Endometrial microvascular endothelial cells (primary cell): ENCODE results near the gene DUSP23. TPM values are rescaled to one million over a fixed set of nuclear protein-coding genes. Genes with fewer than 3 reads are reported as not detected.

Experiments used
- in situ Hi-C: cut with HindIII; loops from 2 replicates; pipeline ENCODE4 v1.10.0; 2017; ENCODE audit warnings: low sequenced_read_pairs, low pct_unique_long_range_greater_than_20kb; ENCODE audit errors: inconsistent ontology term
- total RNA-seq: library from RNA; depleted of rRNA; stranded (reverse); fragments of >200 nt; gene quantifications from one replicate; pipeline ENCODE4 v1.2.3, GENCODE V29; 2015; ENCODE audit errors: inconsistent ontology term

The DUSP23 gene
- total RNA-seq, 1 donor from 2014 or later, result 81.6 TPM

GRCh38 chr1:159779403-159779851 is 1.3 kb upstream of the DUSP23 start:
- in situ Hi-C loops, result loop anchor here (25.0 kb wide), 1 partner anchor 108 kb away; no protein-coding TSS in a partner anchor

- in situ Hi-C loops, result loop anchor here (25.0 kb wide), 1 partner anchor 105 kb away; no protein-coding TSS in a partner anchor
Observed at GRCh38 chr1:159781992-159782391, 1.2 kb downstream of the DUSP23 start.

- in situ Hi-C loops, result loop anchor here (25.0 kb wide), 1 partner anchor 104 kb away; no protein-coding TSS in a partner anchor
Observed at GRCh38 chr1:159783724-159784123, 3.0 kb downstream of the DUSP23 start.

DNA sequence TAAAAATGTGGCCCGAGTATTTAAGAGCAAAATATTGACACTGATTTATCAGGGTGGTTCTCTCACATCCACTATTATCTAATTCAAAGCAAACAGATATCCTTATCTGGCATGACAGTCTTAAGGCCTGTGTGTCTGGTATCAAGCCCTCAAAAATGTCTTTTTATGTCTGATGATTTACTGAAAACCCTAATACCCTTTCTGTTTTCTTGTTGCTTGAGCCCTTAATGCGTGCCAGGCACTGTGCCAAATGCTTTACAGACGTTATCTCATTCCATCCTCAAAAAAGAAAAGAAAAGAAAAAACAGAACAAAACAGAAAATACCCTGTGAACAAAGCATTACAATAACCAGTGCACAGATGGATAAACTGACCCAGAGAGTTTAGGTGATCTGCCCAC is 5.7 kb downstream of the DUSP23 start:
- in situ Hi-C loops, result loop anchor here (25.0 kb wide), 1 partner anchor 101 kb away; no protein-coding TSS in a partner anchor

- in situ Hi-C loops, result loop anchor here (25.0 kb wide), 1 partner anchor 100 kb away; no protein-coding TSS in a partner anchor
Observed at GRCh38 chr1:159786966-159787365, 6.2 kb downstream of the DUSP23 start.

- in situ Hi-C loops, result loop anchor here (25.0 kb wide), 1 partner anchor 97 kb away; no protein-coding TSS in a partner anchor
Observed at GRCh38 chr1:159790237-159790917, 9.6 kb downstream of the DUSP23 start.

DNA sequence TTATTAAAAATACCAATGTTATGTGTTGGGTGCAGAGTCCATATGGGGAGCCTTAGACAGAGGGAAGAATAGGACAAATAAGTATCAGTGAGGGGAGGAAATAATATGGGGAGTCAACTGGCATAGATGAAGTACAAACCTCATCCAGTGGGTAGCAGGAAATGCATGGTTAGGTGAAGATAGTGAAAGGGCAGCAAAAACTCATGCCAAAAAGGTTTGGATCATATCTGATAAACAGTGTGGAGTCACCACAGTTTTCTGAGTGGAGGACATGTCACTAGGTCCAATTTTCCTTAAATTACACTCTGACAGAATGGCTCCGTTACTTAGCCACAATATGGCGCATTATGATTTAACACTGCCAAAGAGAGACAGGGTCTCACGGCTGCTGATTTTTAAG is 10.3 kb downstream of the DUSP23 start:
- in situ Hi-C loops, result loop anchor here (25.0 kb wide), 1 partner anchor 96 kb away; no protein-coding TSS in a partner anchor

DNA sequence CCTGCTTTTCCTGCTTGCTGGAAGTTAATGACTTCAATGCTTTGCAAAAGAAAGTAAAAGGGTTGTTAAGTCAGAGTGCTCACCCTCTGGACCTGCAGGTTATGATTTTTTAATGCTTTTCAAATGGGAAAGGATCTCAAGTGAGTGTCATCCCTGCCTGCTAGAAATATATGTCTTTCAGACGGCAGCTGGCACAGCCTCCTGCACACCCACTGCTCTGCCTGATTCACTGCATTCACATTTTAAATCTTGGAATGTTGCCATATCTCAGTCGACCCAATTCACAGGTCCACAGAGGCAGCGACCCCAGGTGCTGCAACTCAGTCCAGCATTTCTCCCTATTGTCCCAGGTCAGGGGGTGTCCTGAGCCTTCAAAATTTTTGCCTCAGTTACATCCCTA is 10.7 kb downstream of the DUSP23 start:
- in situ Hi-C loops, result loop anchor here (25.0 kb wide), 1 partner anchor 96 kb away; no protein-coding TSS in a partner anchor

- in situ Hi-C loops, result loop anchor here (25.0 kb wide), 1 partner anchor 92 kb away; no protein-coding TSS in a partner anchor
Observed at GRCh38 chr1:159795534-159795933, 14.8 kb downstream of the DUSP23 start.

- in situ Hi-C loops, result loop anchor here (25.0 kb wide), 1 partner anchor 88 kb away; no protein-coding TSS in a partner anchor
Observed at GRCh38 chr1:159798893-159799292, 18.1 kb downstream of the DUSP23 start.

GRCh38 chr1:159799446-159799985 is 18.8 kb downstream of the DUSP23 start:
- in situ Hi-C loops, result loop anchor here (25.0 kb wide), 1 partner anchor 88 kb away; no protein-coding TSS in a partner anchor

DNA sequence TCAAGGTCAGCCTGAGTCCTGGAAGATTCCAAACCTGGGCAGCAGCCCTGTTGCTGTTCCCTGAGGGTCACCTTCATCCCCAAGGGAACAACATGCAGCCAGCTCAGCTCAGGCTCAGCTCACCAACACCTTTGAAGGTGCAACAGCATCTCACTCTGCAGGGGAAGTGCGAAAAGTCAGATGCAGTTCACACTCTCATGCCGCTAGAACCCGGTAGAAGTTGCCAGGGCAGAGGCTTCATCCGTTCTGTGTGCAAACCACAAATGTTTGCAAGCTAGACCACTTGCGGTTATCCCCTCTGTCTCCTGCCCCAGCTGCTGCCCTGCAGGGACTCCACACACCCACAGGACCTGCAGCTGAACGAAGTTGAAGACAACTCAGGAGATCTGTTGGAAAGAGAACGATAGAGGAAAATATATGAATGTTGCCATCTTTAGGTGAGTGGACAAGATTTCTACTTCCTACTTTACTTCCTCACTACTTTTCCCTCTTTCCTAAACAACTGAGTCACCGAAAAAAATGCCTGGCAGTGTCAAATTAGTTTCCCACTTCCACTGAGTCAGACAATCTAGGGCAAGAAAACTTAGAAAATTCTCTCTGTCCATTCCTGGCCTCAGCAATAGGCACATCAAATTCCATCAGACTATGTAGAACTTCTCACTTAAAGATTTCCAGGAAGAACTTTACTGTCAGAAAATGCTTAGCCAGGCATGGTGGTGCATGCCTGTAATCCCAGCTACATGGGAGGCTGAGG is 19.6 kb downstream of the DUSP23 start:
- in situ Hi-C loops, result no loop called here

DNA sequence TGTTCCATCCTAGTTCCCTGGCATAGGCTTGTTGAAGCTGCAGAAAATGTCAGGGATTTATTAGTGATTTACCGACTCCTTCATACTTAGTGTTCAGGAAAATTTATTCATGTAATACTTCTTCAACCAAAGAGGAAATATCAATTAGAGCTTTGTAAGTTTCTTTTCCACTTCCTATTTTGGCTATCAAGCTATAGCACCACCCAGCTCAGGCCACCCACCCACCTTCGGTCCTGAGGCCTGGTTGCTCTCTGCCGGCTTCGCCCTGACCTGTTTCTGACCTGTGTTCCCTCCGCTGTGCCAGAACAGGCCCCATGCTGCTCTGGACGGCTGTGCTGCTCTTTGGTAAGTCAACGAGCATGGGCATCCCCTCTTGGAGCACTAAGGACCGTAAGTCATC is 21.3 kb downstream of the DUSP23 start, which contains the start of gene FCRL6:
TSS of gene FCRL6 (plus strand) at position 250 of the 400 bp plus-strand sequence. CDS start at position 315, 65 bp downstream.
- in situ Hi-C loops, result no loop called here

- in situ Hi-C loops, result no loop called here
Observed at GRCh38 chr1:159803956-159804689, 23.4 kb downstream of the DUSP23 start.

DNA sequence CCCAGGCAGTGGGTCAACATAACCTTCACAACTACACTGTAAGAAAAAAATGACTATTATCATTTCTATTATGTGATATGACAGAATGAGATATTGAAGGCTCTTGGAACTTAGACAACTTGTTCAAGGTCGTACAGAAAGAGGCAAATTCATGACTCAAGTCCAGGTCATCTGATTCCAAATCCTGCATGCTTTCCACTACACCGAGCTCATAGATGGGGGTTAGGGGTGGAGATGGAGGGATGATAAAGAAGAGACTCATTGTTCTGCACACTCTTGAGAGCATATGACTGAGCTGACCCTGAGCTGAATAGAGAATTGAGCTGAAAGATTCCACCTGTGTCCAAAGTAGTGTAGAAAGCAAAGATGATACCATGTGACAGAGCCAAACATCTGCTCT is 24.2 kb downstream of the DUSP23 start:
- in situ Hi-C loops, result no loop called here

DNA sequence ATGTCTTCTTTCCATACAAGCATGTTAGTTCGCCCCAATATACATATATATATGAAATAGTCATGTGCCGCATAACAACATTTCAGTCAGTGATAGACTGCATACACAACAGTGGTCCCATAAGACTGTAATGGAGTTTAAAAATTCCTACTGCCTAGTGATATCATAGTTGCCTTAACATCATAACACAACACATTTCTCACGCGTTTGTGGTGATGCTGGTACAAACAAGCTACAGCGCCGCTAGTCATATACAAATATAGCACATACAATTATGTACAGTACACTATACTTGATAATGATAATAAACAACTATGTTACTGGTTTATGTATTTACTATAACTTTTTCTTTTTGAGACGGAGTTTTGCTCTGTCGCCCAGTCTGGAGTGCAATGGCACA is 35.2 kb downstream of the DUSP23 start:
- in situ Hi-C loops, result no loop called here

GRCh38 chr1:159817276-159818041 is 36.7 kb downstream of the DUSP23 start:
- in situ Hi-C loops, result no loop called here
